Stimulated activated CD4-positive, alpha-beta T cell treated with anti-CD3 and anti-CD28 coated beads, Interleukin-4, amount 100 ng/mL, for 48 hours (primary cell): ENCODE data around the gene CDKN2B-AS1.

Source experiments
- DNase-seq, 2 donors: peaks; one replicate each; pipeline ENCODE4 v3.0.0-alpha.2; 2020; ENCODE audit warnings: low read depth in 2 of 2

Gene CDKN2B-AS1

DNA sequence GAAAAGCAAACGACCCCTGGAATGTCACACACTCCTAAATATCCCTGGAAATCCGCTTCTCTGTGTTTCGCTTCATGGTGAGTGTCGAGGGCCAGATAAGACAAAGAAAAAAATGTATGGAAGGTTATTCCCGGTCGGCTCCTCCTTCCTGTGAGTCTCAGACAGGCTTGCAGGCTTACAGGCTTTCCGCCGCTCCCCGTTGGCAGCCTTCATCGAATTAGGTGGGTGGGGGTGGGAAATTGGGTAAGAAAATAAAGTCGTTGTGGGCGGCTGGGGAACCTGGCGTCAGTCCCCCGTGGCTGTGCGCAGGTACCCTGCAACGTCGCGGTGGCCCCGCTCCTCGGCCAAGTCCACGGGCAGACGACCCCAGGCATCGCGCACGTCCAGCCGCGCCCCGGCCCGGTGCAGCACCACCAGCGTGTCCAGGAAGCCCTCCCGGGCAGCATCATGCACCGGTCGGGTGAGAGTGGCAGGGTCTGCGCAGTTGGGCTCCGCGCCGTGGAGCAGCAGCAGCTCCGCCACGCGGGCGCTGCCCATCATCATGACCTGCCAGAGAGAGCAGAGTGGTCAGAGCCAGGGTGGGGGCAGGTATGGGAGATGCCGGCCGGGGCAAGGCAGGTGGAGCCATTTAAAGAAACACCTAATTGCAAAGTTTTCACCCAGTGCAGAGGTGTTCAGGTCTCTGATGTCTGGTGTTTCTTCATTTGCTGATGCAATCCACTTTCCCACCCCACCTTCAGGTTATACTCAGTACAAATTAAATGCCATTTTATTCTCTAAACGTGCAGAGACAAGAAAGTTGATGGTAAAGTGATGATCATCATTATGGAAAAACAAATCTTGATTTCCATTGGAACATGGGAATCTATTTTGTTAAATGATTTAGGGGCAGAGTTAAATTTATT is 11.4 kb downstream of the CDKN2B-AS1 start:
- DNase-seq: no peak

DNA sequence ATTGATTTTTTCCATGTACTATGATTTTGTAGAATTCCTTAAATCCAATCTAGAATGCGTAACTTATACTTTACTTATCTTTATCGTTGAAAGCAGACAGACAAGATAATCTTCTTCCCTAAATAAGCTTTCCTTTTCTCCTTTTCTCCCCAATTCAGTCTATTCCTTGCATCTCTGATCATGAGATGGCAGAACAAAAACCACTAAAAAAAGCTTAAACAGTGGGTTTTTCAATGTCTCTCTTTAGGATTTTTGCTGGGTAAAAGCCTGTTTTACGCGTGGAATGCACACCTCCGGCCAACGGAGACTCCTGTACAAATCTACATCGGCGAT is 13.8 kb downstream of the CDKN2B-AS1 start:
- DNase-seq: no peak

DNA sequence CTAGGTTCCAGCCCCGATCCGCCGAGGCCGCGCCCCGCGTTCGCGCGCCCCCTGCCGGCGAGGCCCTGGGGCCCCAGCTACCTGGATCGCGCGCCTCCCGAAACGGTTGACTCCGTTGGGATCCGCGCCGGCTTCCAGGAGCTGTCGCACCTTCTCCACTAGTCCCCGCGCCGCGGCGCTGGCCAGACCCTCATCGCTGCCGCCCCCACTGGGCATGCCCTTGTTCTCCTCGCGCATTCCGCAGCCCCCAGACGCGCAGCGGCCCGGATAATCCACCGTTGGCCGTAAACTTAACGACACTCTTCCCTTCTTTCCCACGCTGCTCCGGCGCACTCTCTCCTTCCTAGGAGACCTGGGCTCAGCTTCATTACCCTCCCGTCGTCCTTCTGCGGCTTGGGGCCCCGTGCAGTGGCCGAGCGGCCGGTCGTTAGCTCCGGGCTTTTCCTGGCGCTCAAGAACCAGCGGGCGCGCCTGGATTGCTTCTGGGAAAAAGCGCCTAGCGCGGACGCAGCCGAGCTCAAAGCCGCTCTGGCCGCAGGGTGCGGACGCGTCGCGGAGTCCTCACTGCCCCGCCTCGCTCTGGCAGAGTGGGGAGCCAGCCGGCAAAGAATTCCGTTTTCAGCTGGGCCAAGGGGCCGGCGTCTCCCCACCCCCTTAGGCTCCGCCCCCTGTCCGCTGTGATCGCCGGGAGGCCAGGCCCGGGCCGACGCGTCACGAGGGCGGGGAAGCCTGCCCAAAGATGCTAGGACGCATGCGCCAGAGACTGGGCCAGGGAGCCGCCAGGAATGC is 14.3 kb downstream of the CDKN2B-AS1 start, which contains the start of gene CDKN2B:
Gene CDKN2B (minus strand): TSS at position 589 of the 789 bp plus-strand sequence. CDS start 352 bp downstream, at position 237.
- DNase-seq: peak; percentile 68 to 76

DNA sequence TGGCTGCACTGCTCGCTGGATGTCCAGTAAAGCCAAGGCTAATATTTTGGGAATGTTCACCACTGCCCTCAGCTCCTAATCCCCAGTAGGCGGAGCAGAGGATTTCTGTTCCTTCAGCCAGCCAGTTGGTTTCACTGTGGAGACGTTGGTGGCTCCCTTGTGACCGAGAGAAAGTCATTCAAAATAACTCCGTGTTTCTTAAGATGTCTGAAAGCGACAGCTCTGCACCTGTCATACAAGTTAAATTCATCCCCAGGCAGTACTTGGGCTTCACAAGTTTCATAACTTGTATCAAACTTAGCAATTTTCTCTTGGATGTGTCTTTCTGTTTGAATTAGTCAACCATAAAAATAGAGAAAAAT is 14.9 kb downstream of the CDKN2B-AS1 start:
- no peak for DNase-seq

DNA sequence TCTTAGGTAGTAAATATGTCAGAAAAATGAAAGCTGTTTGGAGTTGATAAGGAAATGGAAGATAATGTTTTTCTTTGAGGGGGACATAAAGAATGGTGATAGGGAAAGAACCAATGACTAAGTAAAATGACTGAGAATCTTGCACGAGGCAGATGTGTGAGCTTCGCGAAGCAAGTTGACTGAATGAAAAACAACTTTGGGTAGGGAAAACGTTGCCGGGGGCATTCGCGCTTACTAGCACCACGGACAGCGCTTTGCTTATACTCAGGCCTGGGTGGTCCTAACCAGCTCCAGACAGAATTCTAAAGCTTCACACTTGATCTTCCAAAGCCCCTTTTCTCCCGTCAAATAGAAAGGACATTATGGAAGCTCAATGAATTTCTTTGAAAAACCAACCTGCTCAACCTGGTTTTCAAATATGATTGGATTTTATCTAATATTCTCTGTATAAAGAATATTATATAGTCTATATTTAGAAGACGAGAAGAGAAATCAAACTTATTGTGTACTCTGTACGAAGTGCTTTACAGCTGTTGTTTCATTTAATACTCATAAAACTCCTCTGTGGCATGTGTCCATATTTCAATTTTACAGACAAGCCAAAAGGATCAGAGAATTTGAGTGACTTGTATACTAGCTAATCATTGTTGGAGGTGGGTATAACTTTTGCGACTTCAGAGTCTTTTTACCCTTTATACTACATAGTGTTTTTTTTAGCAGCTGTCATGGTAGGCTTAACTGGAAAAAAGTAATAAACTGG is 16.5 kb downstream of the CDKN2B-AS1 start:
- no peak for DNase-seq

DNA sequence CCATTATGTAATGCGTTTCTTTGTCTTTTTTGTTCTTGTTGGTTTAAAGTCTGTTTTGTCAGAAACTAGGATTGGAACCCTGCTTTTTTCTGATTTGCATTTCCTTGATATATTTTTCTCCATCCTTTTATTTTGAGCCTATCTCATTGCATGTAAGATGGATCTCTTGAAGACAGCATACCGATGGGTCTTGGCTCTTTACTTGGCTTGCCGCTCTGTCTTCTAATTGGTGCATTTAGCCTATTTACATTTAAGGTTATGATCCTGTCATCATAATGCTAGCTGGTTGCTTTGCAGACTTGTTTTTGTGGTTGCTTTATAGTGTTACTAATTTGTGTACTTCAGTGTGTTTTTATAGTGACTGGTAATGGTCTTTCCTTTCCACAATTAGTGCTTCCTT is 27.8 kb downstream of the CDKN2B-AS1 start:
- no peak for DNase-seq

DNA sequence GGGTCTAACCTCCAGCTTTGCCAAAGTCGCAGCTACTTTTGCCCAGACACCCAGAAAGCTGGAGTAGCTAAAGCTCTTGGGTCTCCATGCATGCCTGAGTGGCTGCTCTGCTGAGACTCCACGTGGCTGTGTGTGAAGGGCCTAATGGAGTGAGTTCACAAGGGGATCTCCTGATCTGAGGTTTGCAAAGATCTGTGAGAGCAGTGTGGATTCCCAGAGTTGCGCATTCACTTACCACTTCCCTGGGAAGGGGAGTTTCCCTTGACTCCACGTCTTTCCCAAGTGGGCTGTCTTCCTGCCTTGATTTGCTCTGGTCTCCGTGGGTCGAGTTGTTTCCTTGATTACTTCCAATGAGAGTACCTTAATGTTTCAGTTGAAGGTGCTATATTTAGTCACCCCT is 32.1 kb downstream of the CDKN2B-AS1 start:
- no peak for DNase-seq

DNA sequence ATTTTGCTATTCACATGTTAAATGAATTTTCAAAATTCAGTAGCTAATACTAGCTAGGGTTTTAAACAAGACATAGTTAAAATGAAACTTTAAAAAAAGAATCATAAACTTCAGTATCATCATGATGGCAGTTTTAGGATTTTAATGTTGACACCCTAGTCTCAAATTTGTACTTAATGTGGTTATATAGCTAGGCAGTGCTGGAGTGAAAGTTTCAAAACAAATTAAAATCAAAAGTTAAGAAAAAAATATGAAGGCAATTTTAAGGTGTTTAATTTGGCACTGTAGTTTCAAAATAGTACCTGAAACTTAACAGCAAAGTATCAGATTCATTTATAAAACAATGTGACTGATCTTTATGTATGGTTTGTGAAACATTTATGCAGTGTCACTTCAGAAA is 33.8 kb downstream of the CDKN2B-AS1 start:
- DNase-seq: no peak

DNA sequence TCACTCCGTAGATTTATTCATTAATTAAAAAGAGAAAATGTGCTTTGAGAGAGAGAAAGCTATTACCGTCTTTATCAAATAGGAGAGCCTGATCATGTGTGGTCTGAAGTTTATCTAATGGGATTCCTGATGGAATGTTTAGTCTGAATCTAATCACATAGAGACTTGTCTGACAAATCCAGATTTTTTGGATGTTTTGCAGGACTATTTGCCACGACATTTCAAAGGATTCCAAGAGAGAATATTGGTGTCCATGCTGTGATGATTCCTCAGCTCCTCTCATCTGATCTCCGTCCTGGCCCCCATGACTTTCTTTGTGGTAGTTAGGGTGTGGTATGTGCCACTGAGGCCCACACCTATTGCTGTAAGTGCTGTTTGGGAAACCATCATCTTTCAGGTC is 34.6 kb downstream of the CDKN2B-AS1 start:
- DNase-seq: no peak

DNA sequence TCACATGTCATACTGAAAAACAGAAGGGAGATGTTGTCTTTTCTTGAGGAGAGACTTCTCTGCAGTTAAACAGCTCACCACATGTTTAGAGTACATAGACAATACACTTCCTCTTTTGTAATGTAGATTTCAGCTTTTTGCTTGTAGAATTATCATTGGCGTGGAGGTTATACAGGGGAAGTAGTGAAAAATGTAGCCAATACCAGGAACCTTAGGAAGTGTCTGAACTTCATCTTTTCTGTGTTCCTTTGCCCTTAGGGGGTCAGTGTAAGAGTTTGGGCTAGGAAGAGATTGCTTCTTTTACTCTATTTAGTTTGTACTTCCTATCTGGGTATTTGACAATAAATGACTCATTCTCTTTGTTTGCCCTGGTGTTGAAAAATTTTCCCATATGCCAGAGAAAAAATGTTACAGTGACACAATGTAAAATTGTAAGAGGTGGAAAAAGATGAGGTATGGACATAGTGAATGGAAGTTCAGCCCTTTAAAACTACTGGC is 35.6 kb downstream of the CDKN2B-AS1 start:
- no peak for DNase-seq

DNA sequence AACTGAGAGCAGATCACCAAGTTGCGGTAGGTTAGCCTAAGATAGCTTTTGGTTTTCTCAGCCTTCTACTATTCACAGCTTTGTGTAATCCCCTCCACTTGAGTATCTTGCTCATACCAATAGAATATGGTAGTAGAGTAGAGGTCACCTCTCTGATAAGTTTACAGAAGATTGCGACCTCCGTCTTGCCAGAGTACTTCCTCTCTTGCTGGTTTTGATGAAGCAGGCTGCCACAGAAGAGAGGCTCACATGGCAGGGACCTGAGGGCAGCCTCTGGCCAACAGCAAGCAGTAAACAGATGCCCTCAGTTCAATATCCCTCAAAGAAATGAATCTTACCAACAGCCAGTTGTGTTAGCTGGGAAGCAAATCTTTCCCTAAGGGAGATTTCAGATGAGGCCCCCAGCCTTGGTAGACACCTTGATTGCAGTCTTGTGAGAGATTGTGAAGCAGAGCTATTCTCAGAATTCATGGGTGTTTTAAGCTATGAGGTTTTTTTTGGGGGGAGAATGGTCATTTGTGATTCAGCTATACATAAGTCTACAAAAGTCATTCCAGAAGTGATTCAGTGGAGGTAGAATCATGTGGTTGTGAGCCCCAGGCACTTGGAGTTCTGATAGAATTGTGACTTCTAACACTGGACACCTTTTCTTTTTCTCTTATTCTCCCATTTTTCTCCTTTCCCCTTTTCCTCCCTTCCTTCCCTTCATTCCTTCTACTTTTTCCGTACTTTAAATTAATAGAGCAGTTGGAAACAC is 37.2 kb downstream of the CDKN2B-AS1 start:
- DNase-seq: no peak

DNA sequence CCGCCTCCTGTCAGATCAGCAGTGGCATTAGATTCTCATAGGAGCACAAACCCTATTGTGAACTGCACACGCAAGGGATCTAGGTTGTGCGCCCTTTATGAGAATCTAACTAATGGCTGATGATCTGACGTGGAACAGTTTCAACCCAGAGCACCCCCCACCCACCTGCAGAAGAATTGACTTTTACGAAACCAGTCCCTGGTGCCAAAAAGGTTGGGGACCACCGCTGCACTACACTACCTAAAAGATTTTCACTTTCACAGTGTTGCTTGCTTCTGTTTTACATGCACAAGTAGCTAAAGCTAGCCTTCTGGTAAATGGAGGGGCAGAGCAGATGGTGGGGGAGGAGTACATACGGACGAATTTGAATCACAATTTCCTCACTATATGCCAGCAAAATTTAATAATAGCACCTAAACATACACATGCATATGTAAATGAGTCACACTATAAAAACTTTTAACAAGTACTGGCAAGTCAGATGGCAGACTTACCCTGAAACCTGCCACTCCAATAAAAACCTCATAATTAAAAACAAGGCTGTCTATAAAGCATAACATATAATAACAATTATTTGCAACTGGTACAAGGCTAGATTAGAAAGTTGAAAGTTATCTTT is 38.5 kb downstream of the CDKN2B-AS1 start:
- DNase-seq: no peak

DNA sequence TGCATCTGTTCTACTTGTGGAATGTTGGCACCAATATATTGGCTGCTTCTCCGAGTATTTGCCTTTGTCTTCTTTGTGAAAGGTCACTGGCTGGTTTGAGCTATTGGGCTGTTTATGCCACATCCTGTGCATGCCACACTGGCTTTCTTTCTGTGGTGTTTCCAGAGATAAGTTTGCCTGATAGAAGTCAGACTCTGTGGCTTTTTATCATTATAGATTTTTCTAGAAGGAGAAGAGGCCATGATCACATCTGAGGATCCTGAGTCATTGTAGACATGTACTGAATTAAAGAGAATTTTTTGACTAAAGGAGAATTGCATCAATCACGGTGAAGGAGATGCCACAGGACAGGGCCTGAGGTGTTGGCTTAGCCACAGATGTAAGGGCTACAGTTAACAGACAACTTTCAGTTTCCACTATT is 41.0 kb downstream of the CDKN2B-AS1 start:
- DNase-seq: no peak

DNA sequence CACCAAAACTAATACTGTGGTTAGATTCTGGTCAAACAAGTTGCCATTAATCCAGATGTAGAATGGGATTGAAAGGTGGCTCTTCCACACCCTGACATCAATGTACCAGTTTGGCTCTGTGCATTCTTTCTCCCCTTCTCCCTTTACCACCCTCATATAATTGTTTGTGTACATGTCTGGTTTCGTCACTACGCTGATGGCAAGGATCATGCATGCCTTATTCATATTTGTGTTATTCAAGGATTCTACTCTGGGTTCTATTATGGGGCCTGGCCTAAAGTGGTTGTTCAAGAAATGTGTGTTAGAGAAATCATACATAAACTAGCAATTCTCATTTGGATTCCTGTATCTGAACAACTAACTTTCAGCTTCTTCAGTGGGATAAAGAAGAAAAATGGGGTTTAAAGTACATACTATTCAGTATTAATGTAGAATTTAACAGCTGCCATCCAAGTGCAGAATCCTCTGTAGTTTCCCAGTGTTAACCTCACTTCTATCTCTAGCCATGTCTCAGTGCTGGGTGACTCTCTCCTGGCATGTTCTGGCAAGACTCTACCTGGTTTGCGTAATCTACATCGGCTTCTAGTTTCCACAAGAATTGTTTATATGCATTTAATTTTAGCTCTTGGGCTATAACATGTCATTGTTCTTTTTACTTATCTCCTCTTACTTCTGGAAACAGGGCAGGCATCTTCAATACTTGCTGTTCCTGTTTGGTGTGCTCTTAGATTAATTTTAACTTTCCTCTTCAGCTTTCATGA is 42.5 kb downstream of the CDKN2B-AS1 start:
- no peak for DNase-seq

DNA sequence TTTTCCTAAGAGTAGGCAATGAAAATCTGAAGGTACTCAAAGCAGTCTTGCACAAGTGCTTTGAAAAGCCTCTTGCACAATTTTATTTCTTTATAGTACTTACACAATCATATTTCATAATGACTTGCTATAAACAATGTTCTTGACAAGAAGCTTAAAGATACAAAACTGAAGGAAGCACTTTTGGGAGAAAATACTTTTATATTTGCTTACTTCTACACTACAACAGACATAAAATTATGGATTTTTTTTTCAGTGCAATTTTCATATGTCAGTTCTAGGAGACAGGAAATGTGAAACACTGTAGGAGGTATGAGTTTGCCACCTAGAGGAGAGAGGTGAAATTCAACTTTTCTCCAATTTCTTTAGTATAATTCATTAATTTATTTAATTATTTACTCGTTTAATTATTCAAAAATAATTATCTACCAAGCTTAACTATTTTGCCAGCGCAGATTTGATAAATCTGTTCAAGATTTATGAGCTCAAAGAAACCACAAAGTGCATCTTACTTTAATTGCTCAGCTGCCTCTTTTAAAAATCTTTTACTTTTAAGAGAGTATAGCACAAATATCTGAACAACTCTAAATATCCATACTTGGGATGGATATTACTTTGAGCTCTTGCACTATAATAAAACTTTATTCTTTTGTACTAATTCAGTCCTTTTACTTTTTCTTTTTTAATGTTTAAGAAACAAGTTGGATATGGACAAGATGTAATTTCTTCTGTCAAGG is 43.5 kb downstream of the CDKN2B-AS1 start:
- DNase-seq: no peak

DNA sequence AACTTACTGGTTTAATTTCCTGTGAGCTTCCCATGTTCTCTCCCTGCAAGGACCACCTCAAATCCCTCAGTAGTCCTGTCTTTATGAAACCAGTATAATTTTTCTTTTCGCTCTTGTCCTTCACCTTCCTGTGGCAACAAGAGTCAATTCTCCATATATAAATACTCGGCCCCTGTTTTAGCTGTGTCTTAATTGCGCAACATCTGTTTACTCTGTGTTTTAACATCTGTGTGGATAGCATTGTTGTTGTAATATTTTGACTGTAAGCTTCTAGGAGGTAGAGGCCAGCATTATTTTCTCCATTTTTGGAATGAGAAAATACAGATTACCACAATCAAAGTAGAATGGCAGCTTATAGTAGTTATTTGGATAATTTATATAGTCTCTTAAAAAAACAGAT is 44.7 kb downstream of the CDKN2B-AS1 start:
- DNase-seq: no peak

DNA sequence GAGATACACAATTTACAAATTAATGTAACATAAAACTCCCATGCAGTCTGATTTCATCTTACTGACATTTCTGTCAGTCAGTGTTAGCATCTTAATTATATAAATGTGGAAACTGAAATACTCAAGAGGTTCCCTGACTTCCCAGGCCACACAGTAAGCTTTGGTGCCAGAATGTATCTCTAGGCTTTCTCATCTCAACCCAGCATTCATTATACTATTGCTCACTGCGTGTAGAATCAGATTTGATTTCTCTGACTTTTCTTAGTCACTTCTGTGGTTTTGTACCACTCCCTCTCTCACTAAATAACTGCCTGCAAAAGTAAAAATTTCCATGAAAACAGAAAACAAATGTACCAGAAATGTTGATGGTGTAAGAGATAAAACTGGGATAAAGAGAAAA is 46.2 kb downstream of the CDKN2B-AS1 start:
- DNase-seq: no peak

DNA sequence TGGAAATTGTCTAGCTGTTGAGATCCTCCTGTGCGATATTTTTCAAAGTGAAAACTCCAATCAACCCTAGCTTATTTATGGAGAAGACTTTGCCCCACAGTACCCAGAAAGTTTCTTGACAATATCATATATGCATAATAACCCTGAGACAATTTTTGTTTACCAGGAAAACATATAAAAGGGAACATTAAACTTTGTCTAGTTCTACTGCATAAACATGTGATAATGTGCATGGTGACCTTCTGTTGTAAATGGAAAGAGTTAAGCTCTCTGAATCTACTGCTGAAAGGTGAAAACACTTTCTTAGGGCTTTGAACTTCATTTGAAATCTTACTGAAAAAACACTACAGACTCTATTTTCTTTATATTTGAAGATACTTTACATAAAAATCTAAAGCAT is 46.8 kb downstream of the CDKN2B-AS1 start:
- no peak for DNase-seq

DNA sequence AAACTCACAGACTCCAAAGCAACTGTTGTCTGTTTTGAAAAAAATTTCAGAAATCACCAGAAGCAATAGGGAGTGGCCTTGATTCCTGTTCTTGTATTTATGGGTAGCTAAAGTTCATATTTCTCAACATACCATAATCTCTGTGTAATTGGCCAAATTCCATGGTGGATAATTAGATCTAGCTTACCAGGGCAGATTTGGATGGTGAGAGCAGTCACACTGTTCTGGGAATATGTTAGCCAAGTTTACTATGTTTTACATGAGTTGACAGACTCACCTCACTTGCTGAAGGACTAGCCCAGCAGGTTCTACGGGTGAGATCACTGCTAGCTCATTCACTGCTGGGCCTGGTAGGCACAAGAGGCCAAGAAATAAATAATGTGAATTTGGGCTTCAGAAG is 47.2 kb downstream of the CDKN2B-AS1 start:
- no peak for DNase-seq
